GM23338 (cell line): ENCODE measurements around the gene KIF21A. TPM values are rescaled to one million over a fixed set of nuclear protein-coding genes. Genes with fewer than 3 reads are reported as not detected.
A peak's percentile ranks its signal among the peaks of the same experiment; 100 is the strongest.

ENCODE experiments used
- ATAC-seq: fragments of 200-7000 bp; cut with Tn5 transposase; 3 replicates; pipeline ENCODE4 v1.9.1; 2020
- DNase-seq: peaks from one replicate; pipeline ENCODE4 v3.0.0-alpha.2; 2015; ENCODE audit warnings: low spot score
- H2AFZ ChIP-seq: fragments of 200-600 bp; sonication (generic); 2 replicates; pipeline ENCODE4 v1.8.0; 2016; ENCODE audit warnings: antibody characterized with exemption, mild to moderate bottlenecking, moderate library complexity
- H3F3A ChIP-seq: fragments of 200-600 bp; sonication (generic); replicated peaks from 2 replicates; pipeline ENCODE4 v1.8.0; 2017; ENCODE audit warnings: antibody characterized with exemption, mixed run types, low read depth
- H3K27ac ChIP-seq: fragments of 200-600 bp; sonication (generic); 2 replicates; pipeline ENCODE4 v1.6.1; 2016; ENCODE audit warnings: low read depth
- H3K27me3 ChIP-seq: fragments of 200-600 bp; sonication (generic); 2 replicates; pipeline ENCODE4 v1.8.0; 2016; ENCODE audit warnings: mild to moderate bottlenecking, mixed run types, moderate library complexity; ENCODE audit not compliant: insufficient read depth
- H3K36me3 ChIP-seq: fragments of 200-600 bp; sonication (generic); 2 replicates; pipeline ENCODE4 v1.8.0; 2016; ENCODE audit warnings: mild to moderate bottlenecking; ENCODE audit not compliant: insufficient read depth
- H3K4me1 ChIP-seq: fragments of 200-600 bp; sonication (generic); 2 replicates; pipeline ENCODE4 v1.8.0; 2016; ENCODE audit warnings: mild to moderate bottlenecking, moderate library complexity; ENCODE audit not compliant: insufficient read depth
- H3K4me2 ChIP-seq: fragments of 200-600 bp; sonication (generic); 2 replicates; pipeline ENCODE4 v1.7.1; 2017; ENCODE audit warnings: mixed run types
- H3K4me3 ChIP-seq: fragments of 200-600 bp; sonication (generic); 2 replicates; pipeline ENCODE4 v1.6.1; 2016; ENCODE audit warnings: mixed run types
- H3K79me2 ChIP-seq: fragments of 200-600 bp; sonication (generic); replicated peaks from 2 replicates; pipeline ENCODE4 v1.8.0; 2017; ENCODE audit warnings: mild to moderate bottlenecking; ENCODE audit not compliant: insufficient read depth
- H3K9me2 ChIP-seq: fragments of 200-600 bp; sonication (generic); 2 replicates; pipeline ENCODE4 v1.8.0; 2017; ENCODE audit not compliant: insufficient read depth
- H4K20me1 ChIP-seq: fragments of 200-600 bp; sonication (generic); replicated peaks from 2 replicates; pipeline ENCODE4 v1.8.0; 2017; ENCODE audit warnings: mild to moderate bottlenecking; ENCODE audit not compliant: insufficient read depth
- H3K27ac Mint-ChIP-seq: 2 replicates; pipeline ENCODE4 v1.8.0; 2020; ENCODE audit warnings: inconsistent platforms, mild to moderate bottlenecking, moderate library complexity, mixed read lengths
- H3K27me3 Mint-ChIP-seq: 3 replicates; pipeline ENCODE4 v1.8.0; 2022; ENCODE audit warnings: low read depth, mild to moderate bottlenecking, moderate library complexity, mixed read lengths, inconsistent platforms; ENCODE audit not compliant: insufficient read depth, poor library complexity
- H3K36me3 Mint-ChIP-seq: 3 replicates; pipeline ENCODE4 v1.8.0; 2021; ENCODE audit warnings: low read depth, mild to moderate bottlenecking, inconsistent platforms, moderate library complexity, mixed read lengths
- H3K4me1 Mint-ChIP-seq: 3 replicates; pipeline ENCODE4 v1.8.0; 2020; ENCODE audit warnings: mild to moderate bottlenecking, inconsistent platforms, mixed read lengths
- H3K4me3 Mint-ChIP-seq: 3 replicates; pipeline ENCODE4 v1.8.0; 2021; ENCODE audit warnings: moderate library complexity, mild to moderate bottlenecking, inconsistent platforms, mixed read lengths
- H3K9me3 Mint-ChIP-seq: 3 replicates; pipeline ENCODE4 v1.8.0; 2020; ENCODE audit warnings: moderate library complexity, mild to moderate bottlenecking, inconsistent platforms, mixed read lengths
- POLR2AphosphoS5 ChIP-seq: IDR thresholded peaks from 2 replicates; pipeline ENCODE4 v1.6.1; 2016; ENCODE audit warnings: antibody characterized with exemption, low read depth
- ZNF114 ChIP-seq: fragments of 250-450 bp; sonication (Bioruptor Pico); IDR thresholded peaks from 2 replicates; pipeline ENCODE4 v1.5.0; 2020; ENCODE audit warnings: mild to moderate bottlenecking, moderate library complexity
- polyA plus RNA-seq: library from polyadenylated mRNA; unstranded; fragments of >200 nt; fragmentation: Nextera tagmentation; extraction: Ambion mirVana; gene quantifications from 2 replicates; pipeline ENCODE4 v1.2.1, GENCODE V29; 2016
- total RNA-seq: library from RNA; depleted of rRNA; stranded (reverse); fragments of >200 nt; shearing (Covaris generic); gene quantifications from 2 replicates; pipeline ENCODE4 v1.2.3, GENCODE V29; 2014
- TF ChIP-seq, protein P1 (sequence below): fragments of 250-450 bp; sonication (Bioruptor Pico); IDR thresholded peaks from 2 replicates; pipeline ENCODE4 v1.5.0; 2020; ENCODE audit warnings: mild to moderate bottlenecking, moderate library complexity
- TF ChIP-seq, protein P2 (sequence below): IDR thresholded peaks from 2 replicates; pipeline ENCODE4 v1.6.1; 2016; ENCODE audit warnings: antibody characterized with exemption

The KIF21A gene
- total and polyA plus RNA-seq, 2 experiments from 2014 or later = 28.8 to 32.0 TPM

DNA sequence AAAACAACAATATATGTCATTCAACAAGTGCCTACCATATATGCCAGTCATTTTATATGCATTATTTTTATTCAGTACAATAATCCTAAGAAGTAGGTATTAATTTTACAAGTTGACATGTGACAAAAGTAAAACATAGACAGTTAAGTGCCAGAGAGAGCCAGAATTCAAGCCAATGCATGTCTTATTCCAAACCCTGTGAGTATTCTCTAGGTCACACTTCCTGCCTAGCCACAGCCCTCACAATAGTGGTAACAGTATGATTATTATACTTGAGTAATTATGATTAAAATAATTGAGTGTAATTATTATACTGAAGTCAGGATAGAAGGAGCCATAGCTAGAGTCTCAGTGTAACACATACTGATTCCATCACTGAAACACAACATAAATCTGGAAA lies 52.2 kb downstream of the KIF21A start (continued):
- TF ChIP-seq, protein P1, sequence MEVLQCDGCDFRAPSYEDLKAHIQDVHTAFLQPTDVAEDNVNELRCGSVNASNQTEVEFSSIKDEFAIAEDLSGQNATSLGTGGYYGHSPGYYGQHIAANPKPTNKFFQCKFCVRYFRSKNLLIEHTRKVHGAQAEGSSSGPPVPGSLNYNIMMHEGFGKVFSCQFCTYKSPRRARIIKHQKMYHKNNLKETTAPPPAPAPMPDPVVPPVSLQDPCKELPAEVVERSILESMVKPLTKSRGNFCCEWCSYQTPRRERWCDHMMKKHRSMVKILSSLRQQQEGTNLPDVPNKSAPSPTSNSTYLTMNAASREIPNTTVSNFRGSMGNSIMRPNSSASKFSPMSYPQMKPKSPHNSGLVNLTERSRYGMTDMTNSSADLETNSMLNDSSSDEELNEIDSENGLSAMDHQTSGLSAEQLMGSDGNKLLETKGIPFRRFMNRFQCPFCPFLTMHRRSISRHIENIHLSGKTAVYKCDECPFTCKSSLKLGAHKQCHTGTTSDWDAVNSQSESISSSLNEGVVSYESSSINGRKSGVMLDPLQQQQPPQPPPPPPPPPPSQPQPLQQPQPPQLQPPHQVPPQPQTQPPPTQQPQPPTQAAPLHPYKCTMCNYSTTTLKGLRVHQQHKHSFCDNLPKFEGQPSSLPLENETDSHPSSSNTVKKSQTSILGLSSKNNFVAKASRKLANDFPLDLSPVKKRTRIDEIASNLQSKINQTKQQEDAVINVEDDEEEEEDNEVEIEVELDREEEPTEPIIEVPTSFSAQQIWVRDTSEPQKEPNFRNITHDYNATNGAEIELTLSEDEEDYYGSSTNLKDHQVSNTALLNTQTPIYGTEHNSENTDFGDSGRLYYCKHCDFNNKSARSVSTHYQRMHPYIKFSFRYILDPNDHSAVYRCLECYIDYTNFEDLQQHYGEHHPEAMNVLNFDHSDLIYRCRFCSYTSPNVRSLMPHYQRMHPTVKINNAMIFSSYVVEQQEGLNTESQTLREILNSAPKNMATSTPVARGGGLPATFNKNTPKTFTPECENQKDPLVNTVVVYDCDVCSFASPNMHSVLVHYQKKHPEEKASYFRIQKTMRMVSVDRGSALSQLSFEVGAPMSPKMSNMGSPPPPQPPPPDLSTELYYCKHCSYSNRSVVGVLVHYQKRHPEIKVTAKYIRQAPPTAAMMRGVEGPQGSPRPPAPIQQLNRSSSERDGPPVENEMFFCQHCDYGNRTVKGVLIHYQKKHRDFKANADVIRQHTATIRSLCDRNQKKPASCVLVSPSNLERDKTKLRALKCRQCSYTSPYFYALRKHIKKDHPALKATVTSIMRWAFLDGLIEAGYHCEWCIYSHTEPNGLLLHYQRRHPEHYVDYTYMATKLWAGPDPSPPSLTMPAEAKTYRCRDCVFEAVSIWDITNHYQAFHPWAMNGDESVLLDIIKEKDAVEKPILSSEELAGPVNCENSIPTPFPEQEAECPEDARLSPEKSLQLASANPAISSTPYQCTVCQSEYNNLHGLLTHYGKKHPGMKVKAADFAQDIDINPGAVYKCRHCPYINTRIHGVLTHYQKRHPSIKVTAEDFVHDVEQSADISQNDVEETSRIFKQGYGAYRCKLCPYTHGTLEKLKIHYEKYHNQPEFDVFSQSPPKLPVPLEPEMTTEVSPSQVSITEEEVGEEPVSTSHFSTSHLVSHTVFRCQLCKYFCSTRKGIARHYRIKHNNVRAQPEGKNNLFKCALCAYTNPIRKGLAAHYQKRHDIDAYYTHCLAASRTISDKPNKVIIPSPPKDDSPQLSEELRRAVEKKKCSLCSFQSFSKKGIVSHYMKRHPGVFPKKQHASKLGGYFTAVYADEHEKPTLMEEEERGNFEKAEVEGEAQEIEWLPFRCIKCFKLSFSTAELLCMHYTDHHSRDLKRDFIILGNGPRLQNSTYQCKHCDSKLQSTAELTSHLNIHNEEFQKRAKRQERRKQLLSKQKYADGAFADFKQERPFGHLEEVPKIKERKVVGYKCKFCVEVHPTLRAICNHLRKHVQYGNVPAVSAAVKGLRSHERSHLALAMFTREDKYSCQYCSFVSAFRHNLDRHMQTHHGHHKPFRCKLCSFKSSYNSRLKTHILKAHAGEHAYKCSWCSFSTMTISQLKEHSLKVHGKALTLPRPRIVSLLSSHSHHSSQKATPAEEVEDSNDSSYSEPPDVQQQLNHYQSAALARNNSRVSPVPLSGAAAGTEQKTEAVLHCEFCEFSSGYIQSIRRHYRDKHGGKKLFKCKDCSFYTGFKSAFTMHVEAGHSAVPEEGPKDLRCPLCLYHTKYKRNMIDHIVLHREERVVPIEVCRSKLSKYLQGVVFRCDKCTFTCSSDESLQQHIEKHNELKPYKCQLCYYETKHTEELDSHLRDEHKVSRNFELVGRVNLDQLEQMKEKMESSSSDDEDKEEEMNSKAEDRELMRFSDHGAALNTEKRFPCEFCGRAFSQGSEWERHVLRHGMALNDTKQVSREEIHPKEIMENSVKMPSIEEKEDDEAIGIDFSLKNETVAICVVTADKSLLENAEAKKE (CRISPR knock-in tag) = no peak
- TF ChIP-seq POLR2AphosphoS5 (no peak), ZNF114 (CRISPR knock-in tag) (no peak)

DNA sequence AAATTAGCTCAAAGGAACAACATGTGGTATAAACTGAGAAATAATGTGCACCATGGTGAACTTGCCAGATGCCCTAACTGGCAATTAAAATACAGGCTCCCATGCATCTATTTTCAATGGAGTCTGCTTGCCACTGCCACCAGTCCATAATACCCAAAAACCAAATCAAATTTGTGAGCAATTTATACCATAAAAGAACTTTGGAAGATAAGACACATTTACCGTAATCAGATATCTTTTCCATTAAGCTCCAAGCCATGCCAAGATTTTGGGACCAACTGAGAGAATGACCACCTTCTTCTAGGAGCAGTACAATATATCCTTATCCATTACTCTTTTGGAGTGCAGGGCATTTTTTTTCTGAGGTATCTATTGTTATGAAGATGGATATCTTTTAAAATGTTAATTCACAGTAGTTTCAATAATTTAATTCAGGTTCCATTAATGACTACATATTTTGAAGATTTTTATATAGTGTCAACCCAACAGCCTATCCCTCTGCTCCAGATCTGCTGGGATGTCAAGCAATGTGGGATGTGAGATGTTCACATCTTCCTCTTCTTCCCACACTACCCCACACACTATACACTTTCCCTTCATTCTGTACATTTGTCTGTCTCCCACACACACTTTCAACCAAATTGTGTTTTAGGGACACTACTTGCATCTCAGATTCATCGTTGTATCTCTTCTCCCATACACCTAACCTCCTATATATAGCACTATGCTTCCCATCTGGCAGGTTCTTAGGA lies 53.3 kb downstream of the KIF21A start:
- H3K4me2 ChIP-seq = peak overlapping the region; percentile 10; the same call in 1 of the 2 replicates
- H3K27me3 Mint-ChIP-seq = peaks cover 3% of the 10 kb centered on the region
- peaks cover 48% of the 10 kb centered on the region for H3K4me1 Mint-ChIP-seq
- TF ChIP-seq, protein P2, sequence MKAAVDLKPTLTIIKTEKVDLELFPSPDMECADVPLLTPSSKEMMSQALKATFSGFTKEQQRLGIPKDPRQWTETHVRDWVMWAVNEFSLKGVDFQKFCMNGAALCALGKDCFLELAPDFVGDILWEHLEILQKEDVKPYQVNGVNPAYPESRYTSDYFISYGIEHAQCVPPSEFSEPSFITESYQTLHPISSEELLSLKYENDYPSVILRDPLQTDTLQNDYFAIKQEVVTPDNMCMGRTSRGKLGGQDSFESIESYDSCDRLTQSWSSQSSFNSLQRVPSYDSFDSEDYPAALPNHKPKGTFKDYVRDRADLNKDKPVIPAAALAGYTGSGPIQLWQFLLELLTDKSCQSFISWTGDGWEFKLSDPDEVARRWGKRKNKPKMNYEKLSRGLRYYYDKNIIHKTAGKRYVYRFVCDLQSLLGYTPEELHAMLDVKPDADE = no peak
- H3K4me3 Mint-ChIP-seq = no peak overlapping the region
- ATAC-seq (no peak), DNase-seq (no peak)
- peak overlapping the region; percentile 74; the same call in 1 of the 2 replicates for H3K27ac Mint-ChIP-seq
- H3K9me3 Mint-ChIP-seq = no peaks in the 10 kb centered on the region
- no peaks in the 10 kb centered on the region for H4K20me1 ChIP-seq
- H3K27ac ChIP-seq = no peak overlapping the region
- 0 out of 2 replicates have a peak, but pooled peaks cover 2% of the 10 kb centered on the region for H3F3A ChIP-seq
- H3K4me3 ChIP-seq = no peak overlapping the region
- no peak overlapping the region for H2AFZ ChIP-seq
- H3K36me3 ChIP-seq = no peaks in the 10 kb centered on the region
- H3K36me3 Mint-ChIP-seq = peaks cover 16% of the 10 kb centered on the region; the same call in 2 of the 3 replicates
- peaks cover 21% of the 10 kb centered on the region for H3K79me2 ChIP-seq
- H3K27me3 ChIP-seq = no peaks in the 10 kb centered on the region
- peaks cover 15% of the 10 kb centered on the region for H3K9me2 ChIP-seq
- peaks cover 54% of the 10 kb centered on the region for H3K4me1 ChIP-seq
